Kidney epithelial cell (primary cell): Measurements from ENCODE around the gene YIPF6. TPM values are rescaled to one million over a fixed set of nuclear protein-coding genes. Genes with fewer than 3 reads are reported as not detected.
"Not testable (repeated sequence)": the region's sequence is repeated elsewhere in the genome, so short reads cannot be mapped to it uniquely, and the experiment has no call there.

Experiments used
- DNase-seq: peaks from one replicate; pipeline ENCODE4 v3.0.0-alpha.2; 2010; ENCODE audit warnings: low read depth
- H3K27me3 ChIP-seq: 2 replicates; pipeline ENCODE4 v1.6.0; 2011; ENCODE audit warnings: low read length; ENCODE audit not compliant: control insufficient read depth, insufficient read depth
- H3K36me3 ChIP-seq: 2 replicates; pipeline ENCODE4 v1.5.1; 2011; ENCODE audit warnings: low read length; ENCODE audit not compliant: control insufficient read depth, insufficient read depth
- H3K4me3 ChIP-seq: 2 replicates; pipeline ENCODE4 v1.5.1; 2011; ENCODE audit warnings: low read depth, mild to moderate bottlenecking, control low read depth, low read length
- CTCF ChIP-seq: IDR thresholded peaks from 2 replicates; pipeline ENCODE4 v1.5.1; 2011; ENCODE audit warnings: mild to moderate bottlenecking, moderate library complexity, low read length, control low read depth, inconsistent platforms; ENCODE audit not compliant: insufficient read depth, poor library complexity, severe bottlenecking
- total RNA-seq: library from RNA; depleted of rRNA; stranded (reverse); fragments of >200 nt; gene quantifications from 2 replicates; pipeline ENCODE4 v1.2.3, GENCODE V29; 2015

YIPF6 gene
- total RNA-seq, 1 donor from 2014 or later = 25.5 TPM

GRCh38 chrX:68556036-68556435 lies 57.2 kb downstream of the YIPF6 start:
- H3K27me3 ChIP-seq = no peaks in the 10 kb centered on the region
- TF ChIP-seq CTCF = no peak
- no peaks in the 10 kb centered on the region for H3K36me3 ChIP-seq
- no peak overlapping the region for H3K4me3 ChIP-seq
- DNase-seq = no peak

GRCh38 chrX:68557126-68557525 lies 58.3 kb downstream of the YIPF6 start:
- DNase-seq, H3K36me3 ChIP-seq, H3K27me3 ChIP-seq, H3K4me3 ChIP-seq: not testable (repeated sequence)

- H3K36me3 ChIP-seq, H3K27me3 ChIP-seq, DNase-seq, H3K4me3 ChIP-seq: not testable (repeated sequence)
These were observed 61.1 kb downstream of the YIPF6 start for GRCh38 chrX:68559905-68560304.

GRCh38 chrX:68568136-68568535 lies 69.3 kb downstream of the YIPF6 start:
- no peak for DNase-seq

GRCh38 chrX:68570598-68570997 lies 71.7 kb downstream of the YIPF6 start:
- H3K36me3 ChIP-seq = no peaks in the 10 kb centered on the region
- no peak for TF ChIP-seq CTCF
- DNase-seq = no peak
- no peak overlapping the region for H3K4me3 ChIP-seq
- no peaks in the 10 kb centered on the region for H3K27me3 ChIP-seq

More at GRCh38 chrX:68568136-68568535, 69.3 kb downstream of the YIPF6 start:
- no peak for TF ChIP-seq CTCF
- no peaks in the 10 kb centered on the region for H3K36me3 ChIP-seq
- no peak overlapping the region for H3K4me3 ChIP-seq
- no peaks in the 10 kb centered on the region for H3K27me3 ChIP-seq

- no peak overlapping the region for H3K4me3 ChIP-seq
- no peak for TF ChIP-seq CTCF
These were observed 72.4 kb downstream of the YIPF6 start for GRCh38 chrX:68571292-68571609.

GRCh38 chrX:68571610-68572311 lies 72.9 kb downstream of the YIPF6 start:
- Histone ChIP-seq H3K4me3 (no peak overlapping the region), H3K36me3 (no peaks in the 10 kb centered on the region), H3K27me3 (no peaks in the 10 kb centered on the region)
- DNase-seq = peak; percentile 56
- TF ChIP-seq CTCF = no peak

More at GRCh38 chrX:68571292-68571609, 72.4 kb downstream of the YIPF6 start:
- Histone ChIP-seq H3K27me3 (no peaks in the 10 kb centered on the region), H3K36me3 (no peaks in the 10 kb centered on the region)
- no peak for DNase-seq
